ENCODE data around the gene GRIN1. TPM values are rescaled to one million over a fixed set of nuclear protein-coding genes. Genes with fewer than 3 reads are reported as not detected.

Gene GRIN1
- total RNA-seq = 0.57 and 1.0 TPM in 2 replicates

GRCh38 chr9:137138722-137139467 lies at the start of gene GRIN1:
GRIN1 (plus strand) TSS chr9:137139154; CDS start chr9:137139487, 333 bp downstream.

DNA sequence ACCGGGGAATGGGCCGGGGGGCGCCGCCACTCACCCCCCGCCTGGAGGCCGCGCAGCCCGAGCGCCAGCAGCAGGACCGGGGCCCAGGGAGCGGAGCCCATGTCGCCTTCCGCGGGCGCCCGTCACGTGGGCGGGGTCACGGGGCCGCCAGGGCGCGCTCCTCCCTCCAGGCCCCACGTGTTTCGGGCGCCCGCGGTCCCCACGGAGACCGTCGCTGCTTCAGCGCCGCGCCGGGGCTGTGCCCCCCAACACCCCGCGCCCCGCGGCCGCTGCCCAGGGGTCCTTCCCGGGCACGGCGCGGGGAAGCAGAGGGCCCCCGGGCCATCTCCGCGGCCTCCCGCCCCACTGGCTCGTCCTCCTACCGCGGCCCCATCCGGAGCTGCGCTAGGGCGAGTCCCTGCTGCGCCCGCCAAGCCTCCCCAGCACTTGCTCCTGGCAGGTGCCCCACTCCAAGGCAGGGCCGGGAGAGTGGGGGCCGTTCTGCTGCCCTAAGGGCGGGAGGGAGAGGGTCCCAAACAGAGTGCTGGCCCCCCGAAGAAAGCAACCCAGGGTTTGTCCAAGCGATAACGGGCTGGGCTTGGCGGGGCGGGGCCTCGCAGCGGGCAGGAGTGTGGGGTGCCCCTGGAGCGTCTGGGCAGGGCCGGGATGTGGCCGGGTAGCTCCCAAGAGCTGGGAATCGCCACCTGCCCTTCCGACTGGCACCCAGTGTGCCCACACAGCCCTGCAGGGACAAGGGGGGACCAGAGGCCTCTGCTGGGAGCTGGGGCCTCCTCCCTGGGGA lies 24.2 kb upstream of the GRIN1 start, which contains the start of gene DPP7:
TSS of gene DPP7 (minus strand) at position 121 of the 781 bp plus-strand sequence. CDS start at position 101, 20 bp downstream.

DNA sequence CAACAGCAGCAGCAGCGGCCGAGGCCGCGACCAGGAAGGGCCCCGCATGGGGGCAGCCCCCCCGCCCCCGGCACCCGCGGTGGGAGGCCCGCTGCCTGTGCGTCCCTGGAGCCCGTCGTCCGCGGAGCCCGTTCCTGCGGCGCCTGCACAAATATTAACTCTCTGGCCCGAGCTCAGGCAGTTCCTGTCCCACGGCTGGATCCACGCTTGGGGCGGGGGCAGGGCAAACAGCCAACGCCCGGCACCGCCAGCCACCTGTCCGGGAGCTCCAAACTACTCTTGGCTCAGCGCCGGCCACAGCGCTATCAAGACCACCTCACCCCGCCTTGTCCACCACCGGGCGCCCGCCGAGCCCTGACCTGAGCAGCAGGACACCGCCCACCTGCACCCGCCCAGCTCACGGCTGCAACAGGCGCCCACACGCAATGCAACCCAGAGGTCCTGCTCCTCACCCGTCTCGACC lies 31.0 kb downstream of the GRIN1 start, which contains the start of gene LRRC26:
TSS of gene LRRC26 (minus strand) at position 156 of the 463 bp plus-strand sequence. CDS start at position 48, 108 bp downstream.

GRCh38 chr9:137188490-137189296 lies 49.7 kb downstream of the GRIN1 start, which contains the start of the genes ANAPC2 and SSNA1:
ANAPC2 (minus strand) TSS chr9:137188560; CDS start chr9:137188532, 28 bp downstream.
SSNA1 (plus strand) TSS chr9:137188676; CDS start chr9:137188727, 51 bp downstream.

DNA sequence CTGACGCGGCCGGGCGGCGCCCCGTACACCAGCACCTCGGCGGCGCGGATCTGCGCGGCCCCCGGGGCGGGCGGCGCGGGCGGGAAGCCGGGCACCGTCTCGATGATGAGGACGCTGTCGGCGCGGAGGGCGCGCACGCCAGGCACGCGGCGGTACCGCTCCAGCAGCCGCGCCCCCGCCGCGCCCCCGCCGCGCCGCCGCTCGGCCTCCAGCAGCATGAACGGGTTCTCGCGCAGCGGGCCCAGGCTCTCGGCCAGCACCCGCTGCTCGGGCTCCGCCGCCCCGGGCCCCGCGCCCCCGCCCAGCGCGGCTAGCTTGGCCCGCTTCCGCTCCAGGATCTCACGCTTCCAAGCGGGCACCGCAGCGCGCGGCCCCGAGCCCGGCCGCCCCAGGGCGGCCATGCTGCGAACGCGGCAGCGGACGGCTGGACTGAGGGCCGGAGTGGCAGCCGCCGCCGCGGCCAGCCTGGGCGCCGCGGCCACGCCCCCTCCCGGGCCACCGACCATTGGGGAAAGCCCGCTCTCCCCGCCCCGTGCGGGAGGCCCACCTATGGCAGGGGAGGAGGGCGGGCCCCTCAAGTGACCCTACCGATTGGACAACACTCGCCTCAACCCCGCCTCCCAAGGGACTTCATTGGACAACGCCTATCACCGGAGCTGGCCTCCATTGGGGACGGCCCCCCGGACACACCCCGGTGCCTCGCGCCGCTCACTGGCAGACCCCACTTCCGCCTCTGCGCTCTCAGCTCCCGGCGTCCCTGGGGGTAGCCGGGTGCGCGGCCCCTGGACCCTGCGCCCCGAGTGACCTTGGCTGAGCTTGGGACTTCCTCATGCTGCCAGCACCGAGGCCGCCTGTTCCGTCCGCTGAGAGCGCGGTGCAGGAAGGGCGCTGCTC lies 61.6 kb downstream of the GRIN1 start, which contains the start of gene TPRN:
TSS of gene TPRN (minus strand) at position 431 of the 894 bp plus-strand sequence. CDS start at position 401, 30 bp downstream.

DNA sequence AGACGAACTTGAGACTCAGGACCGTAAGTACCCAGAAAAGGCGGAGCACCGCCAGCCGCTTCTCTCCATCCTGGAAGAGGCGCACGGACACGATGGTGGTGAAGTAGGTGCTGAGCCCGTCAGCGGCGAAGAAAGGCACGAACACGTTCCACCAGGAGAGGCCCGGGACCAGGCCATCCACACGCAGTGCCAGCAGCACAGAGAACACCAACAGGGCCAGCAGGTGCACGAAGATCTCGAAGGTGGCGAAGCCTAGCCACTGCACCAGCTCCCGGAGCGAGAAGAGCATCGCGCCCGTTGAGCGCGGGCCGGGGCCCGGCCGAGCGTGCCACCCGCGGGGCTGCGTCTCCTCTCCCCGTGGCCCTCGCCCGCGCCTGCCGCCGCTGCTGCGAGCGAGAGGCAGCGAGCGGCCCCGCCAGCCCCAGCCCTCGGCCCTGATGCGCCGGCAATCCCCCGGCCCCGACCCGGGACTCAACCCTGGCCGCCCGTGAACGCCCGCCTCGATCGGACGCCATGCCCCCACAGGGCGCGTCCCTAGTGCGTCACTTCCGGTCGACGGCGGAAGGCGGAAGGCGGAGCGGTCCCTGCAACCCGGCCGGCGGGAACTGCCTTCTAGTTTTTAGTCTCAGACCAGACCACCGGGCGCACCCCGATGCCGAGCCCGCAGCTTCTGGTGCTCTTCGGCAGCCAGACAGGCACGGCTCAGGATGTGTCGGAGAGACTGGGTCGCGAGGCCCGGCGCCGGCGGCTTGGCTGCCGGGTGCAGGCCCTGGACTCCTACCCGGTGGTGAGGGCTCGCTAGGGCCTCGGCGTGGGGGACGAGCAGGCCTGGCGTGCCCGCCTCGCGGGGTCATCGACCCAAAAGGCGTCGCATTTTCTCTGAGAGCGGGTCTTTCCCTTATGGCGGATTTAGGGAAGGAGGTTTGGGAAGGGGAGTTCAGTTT lies 66.4 kb downstream of the GRIN1 start, which contains the start of the genes NDOR1 and TMEM203:
TSS of gene NDOR1 (plus strand) at position 575 of the 944 bp plus-strand sequence. CDS start at position 653, 78 bp downstream.
TSS of gene TMEM203 (minus strand) at position 523 of the 944 bp plus-strand sequence. CDS start at position 289, 234 bp downstream.

Other genes with a start within 250 kb of the GRIN1 start
- gene FBXW5, start 194.4 kb upstream of the GRIN1 start, total RNA-seq = 107 and 164 TPM in 2 replicates
- gene C8G, start 193.9 kb upstream of the GRIN1 start, total RNA-seq = 0.28 TPM in 1 of 2 replicates, not detected in the other
- 0.34 TPM in 1 of 2 replicates, not detected in the other for gene LCN12, start 186.9 kb upstream of the GRIN1 start, total RNA-seq
- gene PTGDS, start 161.7 kb upstream of the GRIN1 start, total RNA-seq = not detected in 2 replicates
- not detected in 2 replicates for gene LCNL1, start 156.2 kb upstream of the GRIN1 start, total RNA-seq
- 7.8 and 9.9 TPM in 2 replicates for gene PAXX, start 146.7 kb upstream of the GRIN1 start, total RNA-seq
- gene CLIC3, start 142.6 kb upstream of the GRIN1 start, total RNA-seq = 4.4 and 6.7 TPM in 2 replicates
- 4.1 and 48.2 TPM in 2 replicates for gene ABCA2, start 110.9 kb upstream of the GRIN1 start, total RNA-seq
- gene FUT7, start 107.1 kb upstream of the GRIN1 start, total RNA-seq = not detected in 2 replicates
- 3.8 and 16.7 TPM in 2 replicates for gene NPDC1, start 93.0 kb upstream of the GRIN1 start, total RNA-seq
- gene ENTPD2, start 85.1 kb upstream of the GRIN1 start, total RNA-seq = 1.8 and 3.1 TPM in 2 replicates
- gene SAPCD2, start 68.6 kb upstream of the GRIN1 start, total RNA-seq = 0.85 and 2.1 TPM in 2 replicates
- 4.8 and 6.3 TPM in 2 replicates for gene UAP1L1, start 61.6 kb upstream of the GRIN1 start, total RNA-seq
- gene MAN1B1, start 52.2 kb upstream of the GRIN1 start, total RNA-seq = 62.5 and 67.1 TPM in 2 replicates
- 62.2 and 81.7 TPM in 2 replicates for gene DPP7, start 24.4 kb upstream of the GRIN1 start, total RNA-seq
- gene LRRC26, start 30.9 kb downstream of the GRIN1 start, total RNA-seq = 2.1 TPM in 1 of 2 replicates, not detected in the other
- gene TMEM210, start 32.9 kb downstream of the GRIN1 start, total RNA-seq = not detected in 2 replicates
- 17.4 and 24.1 TPM in 2 replicates for gene ANAPC2, start 49.4 kb downstream of the GRIN1 start, total RNA-seq
- 46.5 and 57.4 TPM in 2 replicates for gene SSNA1, start 49.5 kb downstream of the GRIN1 start, total RNA-seq
- 3.6 and 4.8 TPM in 2 replicates for gene TPRN, start 61.6 kb downstream of the GRIN1 start, total RNA-seq
- 33.0 and 38.3 TPM in 2 replicates for gene TMEM203, start 66.5 kb downstream of the GRIN1 start, total RNA-seq
- 5.8 and 7.3 TPM in 2 replicates for gene NDOR1, start 66.5 kb downstream of the GRIN1 start, total RNA-seq
- 0.34 and 0.78 TPM in 2 replicates for gene RNF208, start 83.1 kb downstream of the GRIN1 start, total RNA-seq
- gene CYSRT1, start 86.0 kb downstream of the GRIN1 start, total RNA-seq = 1.6 and 3.8 TPM in 2 replicates
- under 0.01 and 0.28 TPM in 2 replicates for gene RNF224, start 88.3 kb downstream of the GRIN1 start, total RNA-seq
- gene SLC34A3, start 91.7 kb downstream of the GRIN1 start, total RNA-seq = under 0.01 TPM in 1 of 2 replicates, not detected in the other
- gene TUBB4B, start 102.1 kb downstream of the GRIN1 start, total RNA-seq = 97.1 and 124 TPM in 2 replicates
- gene STPG3, start 112.1 kb downstream of the GRIN1 start, total RNA-seq = not detected in 2 replicates
- 54.0 and 66.1 TPM in 2 replicates for gene NELFB, start 116.2 kb downstream of the GRIN1 start, total RNA-seq
- 14.7 and 34.9 TPM in 2 replicates for gene TOR4A, start 138.6 kb downstream of the GRIN1 start, total RNA-seq
- gene NRARP, start 163.1 kb downstream of the GRIN1 start, total RNA-seq = 6.2 and 23.3 TPM in 2 replicates

Data from nasal cavity respiratory epithelium epithelial cell of viscerocranial mucosa (primary cell).